SH-SY5Y (cell line): ENCODE measurements around the gene CSNK1G2.

Experiments
- GATA2 ChIP-seq: IDR thresholded peaks from 2 replicates; pipeline ENCODE4 v1.6.1; 2011; ENCODE audit warnings: mild to moderate bottlenecking, low read depth, low read length
- GATA3 ChIP-seq: IDR thresholded peaks from 2 replicates; pipeline ENCODE4 v1.6.1; 2011; ENCODE audit warnings: low read depth, mild to moderate bottlenecking, low read length, moderate library complexity

GRCh38 chr19:1944088-1944915 lies 3.3 kb downstream of the CSNK1G2 start:
- TF ChIP-seq GATA3, result no peak
- no peak for TF ChIP-seq GATA2
